SK-N-SH (cell line): Measurements from ENCODE around the gene ART5. TPM values are rescaled to one million over a fixed set of nuclear protein-coding genes. Genes with fewer than 3 reads are reported as not detected.
"Not testable (repeated sequence)": the region's sequence is repeated elsewhere in the genome, so short reads cannot be mapped to it uniquely, and the experiment has no call there.

ENCODE experiments used
- CTCF ChIA-PET: fragments of 300-600, 350-600 bp; formaldehyde crosslinking; extraction: SDS; loops from one replicate; lab custom pipeline; 2021; lab: Yijun Ruan, JAX
- POLR2A ChIA-PET: fragments of 350-600 bp; sonication (Branson Sonifier 250); formaldehyde crosslinking; extraction: SDS; loops from one replicate; lab custom pipeline; 2020; ENCODE audit warnings: antibody characterized with exemption, inconsistent platforms; lab: Yijun Ruan, JAX
- DNase-seq: peaks from one replicate; pipeline ENCODE4 v3.0.0; 2012
- H2AFZ ChIP-seq: fragments of 200-600 bp; sonication (generic); 2 replicates; pipeline ENCODE4 v1.8.1; 2016; ENCODE audit warnings: antibody characterized with exemption, mild to moderate bottlenecking, low read depth
- H3F3A ChIP-seq: fragments of 200-600 bp; sonication (generic); replicated peaks from 2 replicates; pipeline ENCODE3; 2016; ENCODE audit warnings: antibody characterized with exemption, mild to moderate bottlenecking; ENCODE audit not compliant: insufficient read depth
- H3K27ac ChIP-seq, 2 experiments: fragments of 200-500 bp in 1 of 2; fragments of 200-600 bp in 1 of 2; sonication (Bioruptor generic) in 1 of 2; sonication (generic), shearing (Covaris generic) in 1 of 2; 2 replicates each; pipeline versions ENCODE4 v1.5.1 to v1.6.1; 2014 to 2016; ENCODE audit warnings: low read depth in 2 of 2, inconsistent platforms in 1 of 2, low read length in 1 of 2, mild to moderate bottlenecking in 1 of 2, mixed read lengths in 1 of 2
- H3K27me3 ChIP-seq: fragments of 200-600 bp; sonication (generic), shearing (Covaris generic); 2 replicates; pipeline ENCODE4 v1.6.1; 2016; ENCODE audit warnings: mixed run types; ENCODE audit not compliant: insufficient read depth
- H3K36me3 ChIP-seq, 2 experiments: fragments of 200-500 bp in 1 of 2; fragments of 200-600 bp in 1 of 2; sonication (Bioruptor generic) in 1 of 2; sonication (generic) in 1 of 2; replicated peaks in 1 of 2; 2 replicates each; pipeline versions ENCODE3 to v1.5.1; 2014 to 2016; ENCODE audit warnings: low read length in 1 of 2, mild to moderate bottlenecking in 1 of 2; ENCODE audit not compliant: insufficient read depth in 2 of 2, control insufficient read depth in 1 of 2
- H3K4me1 ChIP-seq, 2 experiments: fragments of 200-500 bp in 1 of 2; fragments of 200-600 bp in 1 of 2; sonication (Bioruptor generic) in 1 of 2; sonication (generic), shearing (Covaris generic) in 1 of 2; 2 replicates each; pipeline versions ENCODE4 v1.5.1 to v1.6.1; 2014 to 2016; ENCODE audit warnings: low read depth in 1 of 2, low read length in 1 of 2, mixed run types in 1 of 2; ENCODE audit not compliant: insufficient read depth in 2 of 2, control insufficient read depth in 1 of 2
- H3K4me2 ChIP-seq: fragments of 200-600 bp; sonication (generic), shearing (Covaris generic); 2 replicates; pipeline ENCODE4 v1.6.1; 2017; ENCODE audit warnings: mixed run types
- H3K4me3 ChIP-seq, 2 experiments: fragments of 200-500 bp in 1 of 2; fragments of 200-600 bp in 1 of 2; sonication (Bioruptor generic) in 1 of 2; sonication (generic), shearing (Covaris generic) in 1 of 2; 2 replicates each; pipeline versions ENCODE4 v1.5.1 to v1.8.1; 2014 to 2016; ENCODE audit warnings: low read depth in 2 of 2, inconsistent platforms in 1 of 2, low read length in 1 of 2, mild to moderate bottlenecking in 1 of 2, mixed read lengths in 1 of 2, moderate library complexity in 1 of 2
- H3K79me2 ChIP-seq: fragments of 200-600 bp; sonication (generic); 2 replicates; pipeline ENCODE4 v1.8.1; 2017; ENCODE audit warnings: mild to moderate bottlenecking; ENCODE audit not compliant: insufficient read depth
- H3K9ac ChIP-seq: fragments of 200-600 bp; sonication (generic); 2 replicates; pipeline ENCODE4 v1.6.1; 2017; ENCODE audit warnings: mixed run types
- H3K9me2 ChIP-seq: fragments of 200-600 bp; sonication (generic); 2 replicates; pipeline ENCODE4 v1.6.1; 2017; ENCODE audit warnings: mixed run types
- H3K9me3 ChIP-seq: fragments of 200-600 bp; sonication (generic); 2 replicates; pipeline ENCODE4 v1.6.1; 2017; ENCODE audit warnings: mixed run types, mild to moderate bottlenecking, moderate library complexity
- H4K20me1 ChIP-seq: fragments of 200-600 bp; sonication (generic); 2 replicates; pipeline ENCODE4 v1.6.1; 2017; ENCODE audit warnings: mild to moderate bottlenecking, mixed run types; ENCODE audit not compliant: insufficient read depth
- CHD2 ChIP-seq: fragments of 150-350 bp; IDR thresholded peaks from 2 replicates; pipeline ENCODE4 v1.6.1; 2018; ENCODE audit warnings: low read length; ENCODE audit not compliant: partially characterized antibody
- CTCF ChIP-seq: fragments of 200-600 bp; sonication (generic); IDR thresholded peaks from 2 replicates; pipeline ENCODE4 v1.6.1; 2017; ENCODE audit warnings: antibody characterized with exemption, mild to moderate bottlenecking, moderate library complexity
- EP300 ChIP-seq, 2 experiments: IDR thresholded peaks; 2 replicates each; pipeline versions ENCODE4 v1.4.0 to v1.6.1; 2012; ENCODE audit warnings: borderline replicate concordance in 1 of 2, low read depth in 1 of 2, low read length in 1 of 2
- FOSL2 ChIP-seq: IDR thresholded peaks from 2 replicates; pipeline ENCODE4 v1.4.0; 2012; ENCODE audit warnings: low read depth, mild to moderate bottlenecking, moderate library complexity, borderline replicate concordance
- FOXJ3 ChIP-seq: sonication (generic); formaldehyde crosslinking; IDR thresholded peaks from 2 replicates; pipeline ENCODE4 v1.5.1; 2020; ENCODE audit warnings: mild to moderate bottlenecking, missing genetic modification reagents
- FOXM1 ChIP-seq: IDR thresholded peaks from 2 replicates; pipeline ENCODE4 v1.4.0; 2012; ENCODE audit warnings: low read depth, mild to moderate bottlenecking
- GATA2 ChIP-seq: sonication (generic); formaldehyde crosslinking; IDR thresholded peaks from 2 replicates; pipeline ENCODE4 v1.5.0; 2020; ENCODE audit warnings: mild to moderate bottlenecking, missing genetic modification reagents
- JUND ChIP-seq: IDR thresholded peaks from 2 replicates; pipeline ENCODE4 v1.4.0; 2012
- MAX ChIP-seq: IDR thresholded peaks from 2 replicates; pipeline ENCODE4 v1.4.0; 2012; ENCODE audit warnings: low read depth
- MEF2A ChIP-seq: IDR thresholded peaks from 2 replicates; pipeline ENCODE4 v1.4.0; 2012; ENCODE audit warnings: low read depth, borderline replicate concordance
- REST ChIP-seq: IDR thresholded peaks from 2 replicates; pipeline ENCODE4 v1.6.1; 2012; ENCODE audit warnings: mild to moderate bottlenecking, low read depth, low read length, moderate library complexity
- RFX5 ChIP-seq: IDR thresholded peaks from 2 replicates; pipeline ENCODE4 v1.6.1; 2012; ENCODE audit warnings: mild to moderate bottlenecking, improper control_type of control experiment, low read length
- RXRA ChIP-seq: IDR thresholded peaks from 2 replicates; pipeline ENCODE4 v1.4.0; 2012; ENCODE audit warnings: low read depth, mild to moderate bottlenecking, borderline replicate concordance
- TAF1 ChIP-seq: IDR thresholded peaks from 2 replicates; pipeline ENCODE4 v1.6.1; 2012; ENCODE audit warnings: low read depth, mild to moderate bottlenecking, low read length, moderate library complexity, borderline replicate concordance
- TCF12 ChIP-seq: IDR thresholded peaks from 2 replicates; pipeline ENCODE4 v1.4.0; 2012
- USF1 ChIP-seq: IDR thresholded peaks from 2 replicates; pipeline ENCODE4 v1.4.0; 2012; ENCODE audit warnings: low read depth, borderline replicate concordance
- YY1 ChIP-seq: IDR thresholded peaks from 2 replicates; pipeline ENCODE4 v1.4.0; 2012; ENCODE audit warnings: low read depth, mild to moderate bottlenecking
- WGBS: methylation state at CpG from one replicate; pipeline ENCODE4 v1.1.6; 2017; ENCODE audit warnings: low lambda C conversion rate; 5-methylcytosine and 5-hydroxymethylcytosine counted together
- polyA plus RNA-seq, 3 experiments: library from polyadenylated mRNA; depleted of rRNA; stranded (reverse); fragments of >200 nt; gene quantifications; 2 replicates each; pipeline ENCODE4 v1.2.3, GENCODE V29; 2012

ART5 gene
- polyA plus RNA-seq, 1 of the 3 experiments (the other 2 are of a cell fraction): 0.59 TPM

GRCh38 chr11:3648843-3649242, 7.1 kb upstream of the ART5 start:
- H2AFZ ChIP-seq, H3F3A ChIP-seq, H3K4me3 ChIP-seq, POLR2A ChIA-PET, H3K27ac ChIP-seq, H3K4me2 ChIP-seq, H3K9me2 ChIP-seq, H3K4me1 ChIP-seq, DNase-seq, H3K36me3 ChIP-seq, H3K9me3 ChIP-seq, H3K79me2 ChIP-seq, CTCF ChIA-PET, H3K9ac ChIP-seq, H4K20me1 ChIP-seq: not testable (repeated sequence)
- peaks cover 13% of the 10 kb centered on the region; the same call in 1 of the 2 replicates for H3K27me3 ChIP-seq
- 25% methylated on average over 13 of the region's 13 CpGs for WGBS

- H4K20me1 ChIP-seq: no peaks in the 10 kb centered on the region
- CTCF ChIA-PET: no interaction called here
- peaks cover 0 to 8% of the 10 kb centered on the region in 2 experiments; a peak in 1 of 4 replicates for H3K4me1 ChIP-seq
- H3K4me2 ChIP-seq: no peak overlapping the region
- TF ChIP-seq RXRA: no peak
- no peak for TF ChIP-seq YY1
- no peak for TF ChIP-seq USF1
- TF ChIP-seq CTCF: no peak
- TF ChIP-seq FOXM1: no peak
- no peak for TF ChIP-seq TAF1
- TF ChIP-seq RFX5: no peak
- TF ChIP-seq JUND: no peak
- no peak for TF ChIP-seq EP300 (IDR thresholded peaks at IDR 0.05; ENCODE audit: borderline replicate concordance in 1 of 2, low read depth in 1 of 2, low read length in 1 of 2)
- no peaks in the 10 kb centered on the region for H3K79me2 ChIP-seq
- no peak overlapping the region for H2AFZ ChIP-seq
- H3K27ac ChIP-seq: no peak overlapping the region
- no peaks in the 10 kb centered on the region for H3K36me3 ChIP-seq
- no peak overlapping the region for H3K4me3 ChIP-seq
- no peaks in the 10 kb centered on the region for H3K9me3 ChIP-seq
- POLR2A ChIA-PET: no interaction called here
- H3K9ac ChIP-seq: no peak overlapping the region
- 57% methylated on average over 7 of the region's 7 CpGs for WGBS
- no peaks in the 10 kb centered on the region for H3K9me2 ChIP-seq
- H3K27me3 ChIP-seq: peaks cover 13% of the 10 kb centered on the region; the same call in 1 of the 2 replicates
- DNase-seq: no peak
- no peaks in the 10 kb centered on the region for H3F3A ChIP-seq
Measured at GRCh38 chr11:3645552-3645951, 3.8 kb upstream of the ART5 start.

GRCh38 chr11:3644817-3645235, 3.0 kb upstream of the ART5 start, which contains the start of gene ART1:
ART1 (plus strand) TSS chr11:3645128; CDS start chr11:3659214, 14,086 bp downstream.
- Histone ChIP-seq H2AFZ (no peak within 1 kb of the TSS), H3K79me2 (no peaks in the 10 kb centered on the region), H3K4me3 (no peak within 1 kb of the TSS), H3K9ac (no peak within 1 kb of the TSS), H3K4me1 (peaks cover 0 to 8% of the 10 kb centered on the region in 2 experiments; a peak in 1 of 4 replicates), H4K20me1 (no peaks in the 10 kb centered on the region), H3K27me3 (peaks cover 13% of the 10 kb centered on the region; the same call in 1 of the 2 replicates), H3F3A (no peaks in the 10 kb centered on the region), H3K27ac (no peak within 1 kb of the TSS), H3K36me3 (no peaks in the 10 kb centered on the region), H3K9me3 (no peaks in the 10 kb centered on the region), H3K9me2 (no peaks in the 10 kb centered on the region), H3K4me2 (no peak within 1 kb of the TSS)
- DNase-seq: no peak
- 39% methylated on average over 4 of the region's 4 CpGs for WGBS
- ChIA-PET CTCF (no interaction called here), POLR2A (no interaction called here)
- TF ChIP-seq RFX5 (no peak), FOXJ3 (no peak), GATA2 (CRISPR knock-in tag) (no peak), MEF2A (no peak), USF1 (no peak), REST (no peak), CHD2 (no peak), FOSL2 (no peak), MAX (no peak), TCF12 (no peak)
